GM12801 (cell line): ENCODE results near the gene INAFM2.

ENCODE experiments used
- CTCF ChIP-seq: IDR thresholded peaks from one replicate; pipeline ENCODE4 v1.5.1; 2011; ENCODE audit warnings: control low read depth; ENCODE audit not compliant: insufficient read length; ENCODE audit errors: extremely low read depth

INAFM2 gene

GRCh38 chr15:40279437-40280141 is 43.9 kb upstream of the INAFM2 start:
- TF ChIP-seq CTCF = no peak

GRCh38 chr15:40280260-40281056 is 43.0 kb upstream of the INAFM2 start:
- no peak for TF ChIP-seq CTCF

- TF ChIP-seq CTCF = no peak
These were observed 42.3 kb upstream of the INAFM2 start for GRCh38 chr15:40281057-40281800.

GRCh38 chr15:40281801-40282146 is 41.7 kb upstream of the INAFM2 start:
- no peak for TF ChIP-seq CTCF

- TF ChIP-seq CTCF = no peak
These were observed 41.2 kb upstream of the INAFM2 start for GRCh38 chr15:40282147-40282868.

GRCh38 chr15:40282869-40283614 is 40.5 kb upstream of the INAFM2 start, which contains the start of gene ANKRD63:
Gene ANKRD63 (minus strand): TSS chr15:40283064. CDS start chr15:40282586, 478 bp downstream.
- TF ChIP-seq CTCF = no peak
